ENCODE results near the gene CSH2. TPM values are rescaled to one million over a fixed set of nuclear protein-coding genes. Genes with fewer than 3 reads are reported as not detected.
"Not testable (repeated sequence)": the region's sequence is repeated elsewhere in the genome, so short reads cannot be mapped to it uniquely, and the experiment has no call there.

CSH2 gene
- total RNA-seq, 1 donor from 2014 or later, result not detected

GRCh38 chr17:63903787-63904201 lies 30.3 kb upstream of the CSH2 start:
- peak overlapping the region; percentile 90 for H3K27ac Mint-ChIP-seq
- H3K4me1 Mint-ChIP-seq, result not testable (repeated sequence)
- TF ChIP-seq CTCF (IDR thresholded peaks at IDR 0.05), result peak; percentile 62

GRCh38 chr17:63901971-63902370 lies 28.5 kb upstream of the CSH2 start:
- not testable (repeated sequence) for H3F3A ChIP-seq (ENCODE audit: low read depth); H3K27ac ChIP-seq; H3K4me3 Mint-ChIP-seq; H3K9me3 ChIP-seq (ENCODE audit: low read depth); H3K36me3 Mint-ChIP-seq; H3K4me1 Mint-ChIP-seq; H3K4me1 ChIP-seq; H3K27ac Mint-ChIP-seq; H3K79me2 ChIP-seq (ENCODE audit: low read depth); H2AFZ ChIP-seq (replicated peaks); H3K36me3 ChIP-seq; H4K20me1 ChIP-seq (ENCODE audit: low read depth); H3K4me2 ChIP-seq; H3K27me3 Mint-ChIP-seq (ENCODE audit: insufficient read depth, low read depth); H3K9ac ChIP-seq; H3K4me3 ChIP-seq; DNase-seq (ENCODE audit: low spot score); H3K9me3 Mint-ChIP-seq; H3K27me3 ChIP-seq

More at GRCh38 chr17:63903787-63904201, 30.3 kb upstream of the CSH2 start:
- not testable (repeated sequence) for H3K79me2 ChIP-seq (ENCODE audit: low read depth); H4K20me1 ChIP-seq (ENCODE audit: low read depth); H3K9me3 ChIP-seq (ENCODE audit: low read depth); H3F3A ChIP-seq (ENCODE audit: low read depth); H3K4me3 ChIP-seq; H3K27ac ChIP-seq; H3K27me3 Mint-ChIP-seq (ENCODE audit: insufficient read depth, low read depth); H3K36me3 ChIP-seq; H3K4me3 Mint-ChIP-seq; H2AFZ ChIP-seq (replicated peaks); H3K36me3 Mint-ChIP-seq; H3K27me3 ChIP-seq; H3K4me1 ChIP-seq; DNase-seq (ENCODE audit: low spot score); H3K9ac ChIP-seq; H3K9me3 Mint-ChIP-seq; H3K4me2 ChIP-seq

- not testable (repeated sequence) for H3K4me1 Mint-ChIP-seq; H3K36me3 ChIP-seq; H3K4me3 ChIP-seq; H3K9me3 ChIP-seq (ENCODE audit: low read depth); H3K4me2 ChIP-seq; H3K4me3 Mint-ChIP-seq; H3F3A ChIP-seq (ENCODE audit: low read depth); H4K20me1 ChIP-seq (ENCODE audit: low read depth); H3K79me2 ChIP-seq (ENCODE audit: low read depth); H2AFZ ChIP-seq (replicated peaks); H3K36me3 Mint-ChIP-seq; H3K4me1 ChIP-seq; H3K27ac Mint-ChIP-seq; H3K9ac ChIP-seq; H3K27me3 Mint-ChIP-seq (ENCODE audit: insufficient read depth, low read depth); H3K27ac ChIP-seq; H3K27me3 ChIP-seq; DNase-seq (ENCODE audit: low spot score); H3K9me3 Mint-ChIP-seq
Observed at GRCh38 chr17:63898899-63899798, 25.7 kb upstream of the CSH2 start.

- not testable (repeated sequence) for H3K27ac ChIP-seq; H3K4me3 ChIP-seq; H4K20me1 ChIP-seq (ENCODE audit: low read depth); H3F3A ChIP-seq (ENCODE audit: low read depth); DNase-seq (ENCODE audit: low spot score); H3K9me3 Mint-ChIP-seq; H3K4me1 Mint-ChIP-seq; H3K4me3 Mint-ChIP-seq; H3K27me3 Mint-ChIP-seq (ENCODE audit: insufficient read depth, low read depth); H3K79me2 ChIP-seq (ENCODE audit: low read depth); H3K9me3 ChIP-seq (ENCODE audit: low read depth); H3K9ac ChIP-seq; H3K4me1 ChIP-seq; H3K4me2 ChIP-seq; H3K36me3 ChIP-seq; H3K36me3 Mint-ChIP-seq; H2AFZ ChIP-seq (replicated peaks); H3K27ac Mint-ChIP-seq; H3K27me3 ChIP-seq
Observed at GRCh38 chr17:63896524-63897354, 23.3 kb upstream of the CSH2 start, which contains the start of gene CSH1. Gene CSH1 (minus strand): TSS chr17:63896574. CDS start chr17:63896511, 63 bp downstream.

- not testable (repeated sequence) for H3K9me3 ChIP-seq (ENCODE audit: low read depth); H3K36me3 ChIP-seq; DNase-seq (ENCODE audit: low spot score); H3K27ac ChIP-seq; H3K9me3 Mint-ChIP-seq; H3K27me3 ChIP-seq; H4K20me1 ChIP-seq (ENCODE audit: low read depth); H2AFZ ChIP-seq (replicated peaks); H3K4me1 Mint-ChIP-seq; H3K79me2 ChIP-seq (ENCODE audit: low read depth); H3K4me2 ChIP-seq; H3K27ac Mint-ChIP-seq; H3K4me3 Mint-ChIP-seq; H3F3A ChIP-seq (ENCODE audit: low read depth); H3K36me3 Mint-ChIP-seq; H3K4me3 ChIP-seq; H3K4me1 ChIP-seq; H3K27me3 Mint-ChIP-seq (ENCODE audit: insufficient read depth, low read depth); H3K9ac ChIP-seq
Observed at GRCh38 chr17:63894821-63895220, 21.3 kb upstream of the CSH2 start.

- not testable (repeated sequence) for H3K4me1 Mint-ChIP-seq; H3K9me3 ChIP-seq (ENCODE audit: low read depth); H3K36me3 Mint-ChIP-seq; H4K20me1 ChIP-seq (ENCODE audit: low read depth); H3K4me1 ChIP-seq; H3F3A ChIP-seq (ENCODE audit: low read depth); H3K79me2 ChIP-seq (ENCODE audit: low read depth); H3K27me3 Mint-ChIP-seq (ENCODE audit: insufficient read depth, low read depth); H3K27ac Mint-ChIP-seq; H3K4me3 Mint-ChIP-seq; H3K36me3 ChIP-seq; H3K4me3 ChIP-seq; H3K27ac ChIP-seq; H3K9me3 Mint-ChIP-seq; H2AFZ ChIP-seq (replicated peaks); DNase-seq (ENCODE audit: low spot score); H3K9ac ChIP-seq; H3K4me2 ChIP-seq; H3K27me3 ChIP-seq
Observed at GRCh38 chr17:63894021-63894420, 20.5 kb upstream of the CSH2 start.

Measured in neural progenitor cell (in vitro differentiated cells).